A549 (cell line): Measurements from ENCODE around the gene TEKTIP1.

ENCODE experiments used
- HDAC2 ChIP-seq: fragments of 200-600 bp; sonication (generic); IDR thresholded peaks from 2 replicates; pipeline ENCODE4 v1.6.1; 2016
- POLR2A ChIP-seq: IDR thresholded peaks from 2 replicates; pipeline ENCODE4 v1.6.1; 2012; ENCODE audit warnings: mild to moderate bottlenecking, low read length
- RCOR1 ChIP-seq: fragments of 150-350 bp; IDR thresholded peaks from 2 replicates; pipeline ENCODE4 v1.6.1; 2014; ENCODE audit warnings: antibody characterized with exemption, low read length, low read depth
- TP53 ChIP-seq: fragments of 250-450 bp; sonication (Bioruptor Pico); IDR thresholded peaks from 2 replicates; pipeline ENCODE4 v1.5.0; 2021; ENCODE audit warnings: mild to moderate bottlenecking, moderate library complexity
- TF ChIP-seq, protein P1 (sequence below): fragments of 200-600 bp; sonication (generic); IDR thresholded peaks from 2 replicates; pipeline ENCODE4 v1.6.1; 2016; ENCODE audit warnings: antibody characterized with exemption, mild to moderate bottlenecking, moderate library complexity
- TF ChIP-seq, protein P2 (sequence below): fragments of >200 bp; sonication (Bioruptor Twin); formaldehyde crosslinking; IDR thresholded peaks from 3 replicates; pipeline ENCODE4 v1.5.1; 2016

DNA sequence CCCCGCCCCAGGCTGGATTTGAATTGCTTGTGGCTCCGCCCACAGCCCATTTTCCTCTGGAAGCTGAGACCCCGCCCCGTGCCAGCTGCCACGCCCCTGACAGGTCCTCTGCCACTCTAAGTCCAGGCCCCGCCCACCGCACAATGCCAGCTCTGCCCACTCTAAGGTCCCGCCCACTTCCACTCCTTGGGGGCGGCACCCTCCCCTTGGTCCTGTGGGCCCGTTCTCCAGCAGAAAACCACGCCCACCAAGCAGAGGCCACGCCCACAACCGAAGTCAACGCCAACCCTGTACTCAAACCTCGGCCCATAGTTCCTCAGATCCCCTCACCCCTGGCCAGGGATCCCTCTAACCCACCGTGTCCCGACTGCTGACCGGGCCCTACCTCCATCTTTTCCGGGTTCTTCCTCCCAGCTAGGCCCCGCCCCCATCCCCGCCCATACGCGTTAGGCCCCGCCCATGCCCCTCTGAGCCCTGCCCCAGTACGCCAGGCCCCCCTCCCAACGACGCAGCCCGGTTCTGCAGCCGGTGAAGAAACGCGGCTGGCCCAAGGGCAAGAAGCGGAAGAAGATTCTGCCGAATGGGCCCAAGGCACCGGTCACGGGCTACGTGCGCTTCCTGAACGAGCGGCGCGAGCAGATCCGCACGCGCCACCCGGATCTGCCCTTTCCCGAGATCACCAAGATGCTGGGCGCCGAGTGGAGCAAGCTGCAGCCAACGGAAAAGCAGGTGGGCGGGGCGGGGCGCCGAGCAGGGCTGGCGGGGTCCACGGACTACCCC lies 35.1 kb downstream of the TEKTIP1 start:
- TF ChIP-seq, protein P1, sequence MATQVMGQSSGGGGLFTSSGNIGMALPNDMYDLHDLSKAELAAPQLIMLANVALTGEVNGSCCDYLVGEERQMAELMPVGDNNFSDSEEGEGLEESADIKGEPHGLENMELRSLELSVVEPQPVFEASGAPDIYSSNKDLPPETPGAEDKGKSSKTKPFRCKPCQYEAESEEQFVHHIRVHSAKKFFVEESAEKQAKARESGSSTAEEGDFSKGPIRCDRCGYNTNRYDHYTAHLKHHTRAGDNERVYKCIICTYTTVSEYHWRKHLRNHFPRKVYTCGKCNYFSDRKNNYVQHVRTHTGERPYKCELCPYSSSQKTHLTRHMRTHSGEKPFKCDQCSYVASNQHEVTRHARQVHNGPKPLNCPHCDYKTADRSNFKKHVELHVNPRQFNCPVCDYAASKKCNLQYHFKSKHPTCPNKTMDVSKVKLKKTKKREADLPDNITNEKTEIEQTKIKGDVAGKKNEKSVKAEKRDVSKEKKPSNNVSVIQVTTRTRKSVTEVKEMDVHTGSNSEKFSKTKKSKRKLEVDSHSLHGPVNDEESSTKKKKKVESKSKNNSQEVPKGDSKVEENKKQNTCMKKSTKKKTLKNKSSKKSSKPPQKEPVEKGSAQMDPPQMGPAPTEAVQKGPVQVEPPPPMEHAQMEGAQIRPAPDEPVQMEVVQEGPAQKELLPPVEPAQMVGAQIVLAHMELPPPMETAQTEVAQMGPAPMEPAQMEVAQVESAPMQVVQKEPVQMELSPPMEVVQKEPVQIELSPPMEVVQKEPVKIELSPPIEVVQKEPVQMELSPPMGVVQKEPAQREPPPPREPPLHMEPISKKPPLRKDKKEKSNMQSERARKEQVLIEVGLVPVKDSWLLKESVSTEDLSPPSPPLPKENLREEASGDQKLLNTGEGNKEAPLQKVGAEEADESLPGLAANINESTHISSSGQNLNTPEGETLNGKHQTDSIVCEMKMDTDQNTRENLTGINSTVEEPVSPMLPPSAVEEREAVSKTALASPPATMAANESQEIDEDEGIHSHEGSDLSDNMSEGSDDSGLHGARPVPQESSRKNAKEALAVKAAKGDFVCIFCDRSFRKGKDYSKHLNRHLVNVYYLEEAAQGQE: no peak
- TF ChIP-seq HDAC2: no peak
- no peak for TF ChIP-seq RCOR1
- TF ChIP-seq, protein P2, sequence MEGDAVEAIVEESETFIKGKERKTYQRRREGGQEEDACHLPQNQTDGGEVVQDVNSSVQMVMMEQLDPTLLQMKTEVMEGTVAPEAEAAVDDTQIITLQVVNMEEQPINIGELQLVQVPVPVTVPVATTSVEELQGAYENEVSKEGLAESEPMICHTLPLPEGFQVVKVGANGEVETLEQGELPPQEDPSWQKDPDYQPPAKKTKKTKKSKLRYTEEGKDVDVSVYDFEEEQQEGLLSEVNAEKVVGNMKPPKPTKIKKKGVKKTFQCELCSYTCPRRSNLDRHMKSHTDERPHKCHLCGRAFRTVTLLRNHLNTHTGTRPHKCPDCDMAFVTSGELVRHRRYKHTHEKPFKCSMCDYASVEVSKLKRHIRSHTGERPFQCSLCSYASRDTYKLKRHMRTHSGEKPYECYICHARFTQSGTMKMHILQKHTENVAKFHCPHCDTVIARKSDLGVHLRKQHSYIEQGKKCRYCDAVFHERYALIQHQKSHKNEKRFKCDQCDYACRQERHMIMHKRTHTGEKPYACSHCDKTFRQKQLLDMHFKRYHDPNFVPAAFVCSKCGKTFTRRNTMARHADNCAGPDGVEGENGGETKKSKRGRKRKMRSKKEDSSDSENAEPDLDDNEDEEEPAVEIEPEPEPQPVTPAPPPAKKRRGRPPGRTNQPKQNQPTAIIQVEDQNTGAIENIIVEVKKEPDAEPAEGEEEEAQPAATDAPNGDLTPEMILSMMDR: no peak
- TF ChIP-seq POLR2A: no peak
- no peak for TF ChIP-seq TP53 (CRISPR knock-in tag)
